HG02973 (cell line): ENCODE data around the gene TSLP.

Experiments used
- ATAC-seq: cut with Tn5 transposase; IDR thresholded peaks from one replicate; pipeline ENCODE4 v1.9.1; 2021; ENCODE audit warnings: moderate library complexity; ENCODE audit not compliant: unreplicated experiment

TSLP gene

DNA sequence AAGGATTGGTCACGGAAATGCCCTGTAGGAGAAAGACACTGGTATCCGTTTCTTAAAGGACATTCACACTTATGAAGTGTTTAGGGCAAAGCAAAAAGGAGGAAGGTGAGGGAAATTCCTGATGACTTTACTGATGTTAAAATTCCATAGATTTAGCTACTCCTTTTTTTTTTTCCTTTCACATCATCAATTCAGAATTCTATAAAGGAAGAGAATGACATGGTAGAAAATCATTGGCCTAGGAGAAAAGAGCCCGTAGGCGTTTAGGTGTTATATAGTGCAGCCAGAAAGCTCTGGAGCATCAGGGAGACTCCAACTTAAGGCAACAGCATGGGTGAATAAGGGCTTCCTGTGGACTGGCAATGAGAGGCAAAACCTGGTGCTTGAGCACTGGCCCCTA is at the start of gene TSLP:
Gene TSLP (plus strand): TSS at position 301 of the 400 bp plus-strand sequence. CDS start 178 bp downstream, outside the sequence.
- ATAC-seq, result no peak

DNA sequence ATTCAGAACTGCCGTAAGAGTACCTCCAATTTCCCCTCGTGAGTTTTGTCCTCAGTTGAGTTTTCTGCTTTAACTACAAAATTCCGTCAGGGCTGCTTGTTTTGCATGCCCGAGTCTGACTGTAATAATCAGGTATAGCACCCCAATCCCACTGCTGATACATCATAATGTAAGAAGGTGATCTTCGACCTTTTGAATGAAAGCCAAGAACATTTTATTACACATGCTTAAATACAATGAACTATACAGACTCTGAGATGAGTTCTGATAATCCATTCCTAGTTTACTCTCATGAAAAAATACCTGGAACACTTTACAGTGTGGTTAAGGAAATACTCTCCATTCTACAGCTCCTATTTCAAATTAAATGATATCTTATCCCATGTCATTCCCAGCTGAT is 49.2 kb upstream of the TSLP start:
- no peak for ATAC-seq

DNA sequence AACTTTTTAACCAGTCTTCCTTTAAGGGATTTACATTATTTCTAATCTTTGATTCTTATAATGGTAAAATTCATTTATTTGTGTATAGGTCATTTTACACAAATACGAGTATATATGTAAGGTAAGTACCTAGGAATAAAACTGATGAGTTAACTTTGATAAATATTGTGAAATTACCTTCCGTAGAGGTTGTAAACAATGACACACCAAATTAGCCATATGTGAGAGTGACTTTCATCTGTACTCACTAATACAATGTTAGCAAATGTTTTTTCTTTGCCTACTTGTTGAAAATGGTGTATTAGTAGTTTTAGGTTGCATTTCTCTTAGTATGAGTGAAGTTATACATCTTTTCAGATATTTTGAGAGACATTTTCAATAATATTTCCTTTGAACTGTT is 42.6 kb upstream of the TSLP start:
- no peak for ATAC-seq

DNA sequence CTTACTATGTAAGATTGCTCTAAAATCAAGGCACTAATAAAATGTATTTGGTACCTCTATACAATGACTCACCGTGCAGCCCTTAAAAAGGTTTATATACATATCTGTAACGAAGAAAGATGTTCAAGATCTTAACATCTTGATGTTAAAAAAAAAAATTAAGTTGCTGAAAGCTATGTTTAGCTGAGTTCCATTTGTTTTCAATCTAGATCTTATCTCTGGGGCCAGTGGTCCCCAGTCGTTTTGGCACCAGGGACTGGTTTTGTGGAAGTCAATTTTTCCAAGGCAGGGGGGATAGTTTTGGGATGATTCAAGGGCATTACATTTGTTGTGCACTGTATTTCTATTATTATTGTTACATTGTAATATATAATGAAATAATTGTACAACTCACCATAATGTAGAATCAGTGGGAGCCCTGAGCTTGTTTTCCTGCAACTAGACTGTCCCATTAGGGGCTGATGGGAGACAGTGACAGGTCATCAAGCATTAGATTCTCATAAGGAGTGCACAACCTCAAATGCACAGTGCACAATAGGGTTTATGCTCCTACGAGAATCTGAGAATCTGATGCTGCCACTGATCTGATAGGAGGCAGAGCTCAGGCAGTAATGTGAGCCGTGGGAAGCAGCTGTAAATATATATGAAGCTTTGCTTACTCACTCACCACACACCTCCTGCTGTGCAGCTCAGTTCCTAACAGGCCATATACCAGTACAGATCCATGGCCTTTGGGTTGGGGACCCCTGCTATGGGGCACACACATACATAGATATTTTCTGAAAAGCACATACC is 27.6 kb upstream of the TSLP start:
- no peak for ATAC-seq

DNA sequence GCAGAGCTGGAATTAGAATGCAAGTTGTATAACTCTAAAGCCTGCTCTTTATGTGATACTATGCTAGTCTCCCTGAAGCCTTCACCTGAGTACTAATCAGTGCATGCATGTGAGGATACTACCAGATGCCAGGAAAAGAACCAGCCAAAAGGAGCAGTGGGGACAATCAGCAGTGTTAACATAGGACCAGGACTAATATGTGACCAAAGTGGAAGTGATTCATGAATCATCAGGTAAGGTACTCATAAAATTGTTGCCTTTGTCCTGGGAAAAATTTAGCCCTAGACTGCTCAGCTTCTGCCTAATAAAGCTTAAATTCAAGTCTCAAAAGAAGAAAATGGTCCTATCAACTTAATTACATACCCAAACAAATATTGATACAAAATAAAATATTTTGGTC is 13.4 kb upstream of the TSLP start:
- no peak for ATAC-seq

DNA sequence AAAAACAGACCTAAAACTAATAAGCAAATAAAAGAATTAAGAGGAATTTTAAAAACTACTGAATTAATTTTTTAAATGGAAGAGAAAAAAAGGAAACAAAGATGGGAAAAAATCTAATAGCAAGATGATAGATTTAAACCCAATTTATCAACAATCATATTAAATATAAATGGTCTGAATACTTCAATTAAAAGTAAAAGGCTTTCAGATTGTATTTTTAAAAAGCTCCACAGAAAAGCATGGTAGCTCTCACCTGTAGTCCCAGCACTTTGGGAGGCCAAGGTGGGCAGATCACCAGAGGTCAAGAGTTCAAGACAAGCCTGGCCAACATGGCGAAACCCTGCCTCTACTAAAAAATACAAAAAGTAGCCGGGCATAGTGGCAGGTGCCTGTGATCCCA is 11.3 kb upstream of the TSLP start:
- no peak for ATAC-seq

DNA sequence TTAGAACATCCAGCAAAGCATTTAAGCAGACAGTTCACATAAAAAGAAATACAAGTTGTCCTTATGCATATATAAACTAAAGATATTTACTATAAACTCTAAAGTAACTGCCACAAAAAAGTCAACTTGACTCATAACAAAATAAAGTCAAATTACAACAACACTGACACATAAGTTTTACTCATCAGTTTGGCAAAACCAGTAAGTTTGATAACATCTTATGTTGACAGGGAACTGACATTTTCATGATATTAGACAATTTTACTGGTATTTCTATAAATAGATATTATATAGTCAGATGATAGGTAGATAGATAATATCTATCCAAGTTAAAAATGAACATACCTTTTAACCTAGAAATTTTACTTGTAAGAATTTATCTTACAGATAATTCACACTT is 9.9 kb upstream of the TSLP start:
- ATAC-seq, result no peak

DNA sequence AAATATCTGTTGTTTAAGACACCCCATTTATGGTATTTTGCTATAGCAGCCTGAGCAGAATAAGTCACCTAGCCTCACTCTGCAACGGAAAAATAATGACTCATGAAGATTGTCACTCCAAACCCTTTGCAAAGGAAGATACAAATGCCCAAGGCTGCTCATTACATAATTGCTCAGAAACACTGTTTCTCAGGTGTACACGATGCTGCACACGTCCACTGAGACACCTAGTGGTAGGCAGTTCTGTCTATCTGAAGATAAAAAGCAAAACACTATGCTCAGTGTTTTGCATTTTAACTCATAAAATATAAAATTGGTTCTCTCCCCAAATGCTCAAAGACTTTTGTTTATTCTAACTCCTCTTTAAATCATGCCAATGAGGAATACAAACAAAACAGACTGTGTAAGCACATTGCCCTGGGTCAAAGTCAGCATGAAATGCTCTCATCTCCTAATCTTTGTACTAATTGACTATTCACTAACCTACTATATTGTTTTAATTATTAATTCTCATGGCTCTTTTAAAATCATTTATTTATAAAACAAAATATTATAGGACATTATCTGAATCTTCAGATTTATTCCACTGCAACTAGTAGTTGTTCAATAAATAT is 7.7 kb upstream of the TSLP start:
- ATAC-seq, result no peak

DNA sequence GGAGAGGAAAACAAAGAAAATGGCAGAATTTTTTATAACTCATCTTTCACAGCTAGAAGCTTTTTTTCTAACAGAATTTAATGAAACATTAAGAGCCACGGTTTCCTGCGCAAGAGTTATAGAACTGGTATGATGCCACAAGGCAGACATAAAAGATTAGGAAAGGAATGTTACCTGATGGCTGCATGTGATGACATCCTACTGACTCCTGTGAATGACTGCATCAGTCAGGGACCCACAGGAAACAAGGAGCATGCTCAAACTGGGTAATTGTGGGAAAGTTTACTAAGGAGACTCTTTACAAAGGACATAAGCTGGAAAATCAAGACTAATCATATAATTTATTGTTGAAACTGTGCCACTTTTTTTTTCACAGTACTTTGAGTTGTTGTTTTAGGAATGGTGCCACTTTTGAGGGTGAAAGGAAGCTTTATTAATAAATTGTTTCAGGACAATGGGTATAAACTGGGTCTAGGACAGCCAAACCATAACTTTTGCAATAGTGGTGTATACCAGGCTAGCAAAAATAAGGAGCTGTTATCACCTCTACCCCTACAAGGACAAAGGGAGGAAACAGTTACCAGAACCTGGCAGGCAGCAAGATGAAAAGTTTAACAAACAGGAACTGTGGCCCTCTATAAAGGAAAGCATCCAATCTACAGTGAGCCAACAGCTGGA is 5.1 kb upstream of the TSLP start:
- no peak for ATAC-seq

DNA sequence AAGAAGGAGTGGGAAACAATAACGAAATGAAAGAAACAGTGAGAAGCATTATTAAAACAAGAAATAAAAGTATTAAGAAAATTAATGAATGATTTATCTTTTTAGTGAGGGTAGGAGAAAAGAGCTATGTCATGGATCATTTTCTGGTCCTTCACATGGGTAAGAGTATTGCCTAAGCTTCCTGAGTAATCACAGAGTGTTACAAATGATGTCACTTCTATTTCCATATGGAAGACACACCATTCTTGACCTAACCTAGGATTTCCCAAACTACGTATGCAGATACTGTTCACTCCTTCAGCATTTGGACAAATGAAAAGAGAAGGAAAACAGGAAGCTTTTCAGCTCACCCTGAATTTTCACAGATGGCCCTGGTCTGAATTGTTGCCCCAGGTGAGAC is 3.3 kb upstream of the TSLP start:
- ATAC-seq, result no peak

DNA sequence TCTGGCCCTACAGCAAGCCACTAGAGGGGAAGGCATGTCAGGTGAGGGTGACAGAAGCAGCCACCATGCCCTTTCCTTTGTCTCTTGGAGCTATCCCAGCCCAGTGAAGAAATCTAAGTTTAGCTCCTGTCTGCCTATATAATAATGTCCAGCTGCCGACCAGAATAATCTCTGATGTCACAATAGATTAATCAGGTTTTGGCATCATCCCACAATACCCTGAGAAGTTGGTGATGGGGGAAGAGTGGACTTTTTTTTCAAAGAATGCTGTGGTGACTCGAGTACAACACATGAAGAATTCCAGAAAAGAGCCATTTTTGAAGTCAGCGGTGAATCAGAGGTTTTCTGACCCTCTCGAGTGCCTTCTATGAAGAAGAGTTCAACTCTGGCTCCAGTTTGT is 1.7 kb upstream of the TSLP start:
- ATAC-seq, result no peak

DNA sequence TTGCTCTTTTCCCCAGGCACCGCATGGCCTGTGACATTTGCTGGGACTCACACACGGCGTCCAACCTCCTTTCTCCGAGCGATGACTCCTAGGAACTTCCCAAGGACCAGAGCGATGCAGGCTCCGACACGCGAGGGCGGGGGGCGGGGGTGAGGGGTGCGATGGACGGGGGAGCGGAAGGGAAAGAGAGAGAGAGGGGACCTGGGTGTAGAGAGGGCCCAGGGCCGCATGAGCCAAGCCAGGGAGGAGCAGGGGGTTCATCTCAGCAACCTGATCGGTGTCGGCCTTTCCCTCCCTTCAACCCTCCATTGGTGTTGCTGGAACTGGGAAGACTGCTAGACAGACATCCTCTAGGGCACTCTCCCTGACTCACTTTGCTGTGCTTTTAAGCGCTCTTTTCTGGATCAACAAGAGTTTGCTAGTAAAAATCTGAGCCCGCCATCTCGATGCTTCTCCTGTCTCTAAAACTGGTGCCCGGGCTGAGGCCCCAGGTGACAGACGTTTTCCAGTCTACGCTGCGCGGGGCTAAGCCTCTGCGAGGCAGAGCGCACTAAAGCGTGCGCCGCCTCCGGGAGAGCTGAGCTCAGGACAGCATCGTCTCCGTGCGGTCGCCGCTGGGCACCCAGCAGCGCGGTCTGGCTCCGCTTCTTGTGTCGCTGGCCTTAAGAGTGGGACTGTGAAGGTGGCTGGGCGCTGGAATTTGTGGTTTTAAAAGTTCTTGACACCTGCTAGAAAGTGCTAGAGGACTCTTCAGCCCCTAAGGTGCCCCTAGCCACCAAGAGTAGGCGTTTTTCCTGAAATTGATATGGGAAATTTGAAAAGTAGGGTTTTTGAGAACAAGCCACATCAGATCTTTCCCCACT is 1.0 kb upstream of the TSLP start:
- no peak for ATAC-seq

DNA sequence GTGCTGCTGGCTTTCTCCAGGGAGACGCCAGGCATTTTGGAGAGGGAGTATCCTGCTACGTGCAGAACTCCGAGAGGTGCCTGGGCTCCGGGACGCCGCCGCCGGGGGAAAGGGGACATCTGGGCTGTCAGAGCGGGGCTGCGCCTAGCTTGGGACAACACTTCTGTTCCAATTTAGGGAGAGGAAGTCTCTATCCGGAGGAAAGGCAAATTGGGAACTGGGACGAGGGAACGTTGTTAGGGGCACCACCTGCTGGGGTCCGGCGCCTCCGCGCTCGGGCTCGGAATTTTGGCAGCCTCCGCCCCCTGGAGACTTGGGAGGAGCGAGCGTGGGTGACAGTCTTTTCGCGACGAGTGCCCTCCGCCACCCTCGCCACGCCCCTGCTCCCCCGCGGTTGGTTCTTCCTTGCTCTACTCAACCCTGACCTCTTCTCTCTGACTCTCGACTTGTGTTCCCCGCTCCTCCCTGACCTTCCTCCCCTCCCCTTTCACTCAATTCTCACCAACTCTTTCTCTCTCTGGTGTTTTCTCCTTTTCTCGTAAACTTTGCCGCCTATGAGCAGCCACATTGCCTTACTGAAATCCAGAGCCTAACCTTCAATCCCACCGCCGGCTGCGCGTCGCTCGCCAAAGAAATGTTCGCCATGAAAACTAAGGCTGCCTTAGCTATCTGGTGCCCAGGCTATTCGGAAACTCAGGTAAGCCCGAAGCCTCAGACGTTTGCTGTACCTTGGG is 1.6 kb downstream of the TSLP start:
- peak; percentile 46 for ATAC-seq

DNA sequence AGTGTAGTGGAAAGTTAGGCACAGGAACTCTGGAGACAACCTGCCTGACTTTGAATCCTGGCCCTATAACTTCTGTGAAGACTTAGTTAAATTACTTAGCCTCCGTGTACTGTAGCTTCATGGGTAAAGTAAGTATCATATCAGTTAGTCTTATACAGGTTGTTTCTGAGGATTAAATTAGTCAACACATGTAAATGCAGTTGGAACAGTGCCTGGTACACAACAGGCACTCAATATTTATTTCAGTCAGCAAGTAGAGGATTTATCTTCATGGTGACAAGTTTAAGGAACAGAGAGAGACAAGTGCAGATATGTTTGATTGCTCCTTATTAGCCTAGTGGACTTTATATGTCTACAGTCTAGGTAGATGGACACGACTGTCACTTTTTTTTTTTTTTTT is 2.7 kb downstream of the TSLP start:
- ATAC-seq, result no peak

DNA sequence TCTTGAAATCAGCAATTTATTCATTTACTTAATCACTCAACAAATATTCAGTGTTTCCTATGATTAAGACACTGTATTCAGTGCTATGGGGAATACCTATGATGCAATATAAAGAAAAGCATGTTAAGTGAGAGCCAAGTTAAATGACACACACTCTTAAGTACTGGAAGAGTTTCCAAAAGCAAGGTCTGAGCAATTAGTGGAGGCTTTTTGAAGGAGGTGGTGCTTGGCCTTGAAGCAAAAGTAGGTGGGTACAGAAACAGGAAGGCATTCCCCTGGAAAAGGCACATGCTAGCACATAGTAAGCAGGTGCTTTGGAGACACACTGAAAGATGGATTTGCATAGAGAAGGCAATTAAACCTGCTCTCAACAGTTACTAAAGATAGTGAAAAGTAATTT is 4.0 kb downstream of the TSLP start:
- no peak for ATAC-seq

DNA sequence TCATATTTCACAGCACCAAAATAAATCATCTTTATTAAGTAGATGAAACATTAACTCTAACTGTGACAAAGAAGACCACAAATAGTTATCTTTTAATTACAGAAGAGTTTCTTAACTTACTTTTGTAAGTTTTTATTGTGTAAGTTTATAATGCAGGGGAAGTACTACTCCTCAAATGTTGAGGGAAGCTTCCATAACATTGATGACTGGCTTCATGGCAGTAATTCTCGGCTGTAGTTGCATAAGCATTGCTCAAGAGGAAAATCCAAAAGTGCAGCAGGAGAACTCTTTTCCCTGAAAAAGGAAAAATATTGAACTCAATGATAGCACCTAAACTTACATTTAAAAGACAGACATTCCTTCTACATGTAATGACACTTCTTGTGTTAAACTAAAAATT is 4.6 kb downstream of the TSLP start:
- ATAC-seq, result no peak

DNA sequence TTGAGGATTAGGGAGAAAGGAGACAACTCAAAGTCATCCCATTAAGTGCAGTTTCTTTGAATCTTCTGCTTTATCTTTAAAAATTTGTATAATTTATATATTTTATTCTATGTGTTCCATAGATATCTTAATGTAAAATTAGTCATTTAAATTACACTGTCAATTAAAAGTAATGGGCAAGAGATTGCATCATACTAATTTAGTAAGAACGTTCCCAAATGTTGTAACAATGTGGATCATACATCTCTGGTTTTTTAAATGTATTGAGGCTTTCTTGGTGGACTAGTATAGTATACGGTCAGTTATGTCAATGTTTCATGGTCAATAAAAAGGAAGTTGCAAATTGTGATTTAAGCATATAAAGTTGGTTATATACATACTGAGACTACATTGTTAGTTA is 6.2 kb downstream of the TSLP start:
- ATAC-seq, result no peak

DNA sequence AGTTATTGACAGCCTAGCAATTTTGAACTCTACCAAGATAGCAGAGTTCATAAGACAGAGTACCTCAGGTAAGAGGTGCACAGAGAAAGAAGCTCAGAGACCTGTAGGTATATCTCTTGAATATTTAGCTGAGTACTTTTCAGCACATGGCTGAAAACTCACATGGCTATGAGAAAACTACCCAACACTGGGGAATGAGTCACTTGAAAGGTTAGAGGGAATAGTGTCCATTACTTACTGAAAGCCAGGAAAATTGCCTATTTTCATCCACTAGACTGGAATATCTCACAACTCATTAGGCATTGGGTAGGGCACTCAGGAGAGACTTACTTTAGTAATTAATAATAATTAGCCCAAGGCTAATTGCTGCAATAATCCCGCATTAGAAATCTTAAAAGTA is 8.3 kb downstream of the TSLP start:
- no peak for ATAC-seq

DNA sequence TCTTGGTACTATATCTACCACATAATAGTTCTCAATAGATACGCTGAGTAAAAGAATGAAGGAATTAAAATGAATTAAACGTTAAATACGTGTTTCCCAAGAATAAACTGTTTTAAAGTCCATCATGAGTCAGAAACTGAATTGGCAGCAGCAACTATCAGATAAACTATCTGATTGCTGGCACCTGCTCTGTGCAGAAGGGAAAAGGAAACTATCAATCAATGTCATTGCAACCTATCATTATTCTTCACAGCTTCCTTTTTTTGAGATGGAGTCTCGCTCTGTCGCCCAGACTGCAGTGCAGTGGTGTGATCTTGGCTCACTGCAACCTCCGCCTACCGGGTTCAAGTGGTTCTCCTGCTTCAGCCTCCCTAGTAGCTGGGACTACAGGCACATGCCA is 11.8 kb downstream of the TSLP start:
- ATAC-seq, result no peak

DNA sequence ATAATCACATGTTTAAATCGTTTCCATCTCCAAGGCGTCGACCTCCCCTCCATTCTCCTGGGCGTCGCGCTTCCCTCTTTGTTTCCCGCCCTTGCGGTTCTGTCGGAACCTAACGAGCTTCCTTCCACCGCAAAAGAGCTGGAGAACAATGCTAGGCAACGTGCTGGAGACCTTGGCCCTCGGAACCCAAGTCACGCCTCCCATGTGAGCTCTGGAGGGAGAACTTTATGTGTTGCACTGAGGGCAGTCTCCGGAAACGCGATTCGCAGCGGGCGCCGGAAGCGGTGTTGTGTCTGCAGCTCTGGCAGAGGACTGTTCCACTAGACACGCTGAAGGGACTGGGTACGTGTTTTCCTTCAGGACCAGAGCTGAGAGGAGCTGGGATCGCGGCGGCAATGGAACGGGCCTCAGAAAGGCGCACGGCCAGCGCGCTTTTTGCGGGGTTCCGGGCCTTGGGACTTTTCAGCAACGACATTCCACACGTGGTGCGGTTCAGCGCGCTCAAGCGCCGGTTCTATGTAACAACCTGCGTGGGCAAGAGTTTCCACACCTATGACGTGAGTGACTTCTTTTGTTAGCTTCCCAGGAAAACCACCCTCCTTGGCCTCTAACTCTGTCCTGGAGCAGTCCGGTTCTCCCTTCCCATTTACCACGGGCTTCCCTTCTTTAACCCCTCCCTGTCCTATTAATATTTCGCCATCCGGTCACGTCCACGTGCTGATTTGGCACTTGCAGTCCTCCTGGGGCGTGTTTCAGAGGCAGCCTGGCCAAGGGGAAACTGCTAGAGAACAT is 20.7 kb downstream of the TSLP start, which contains the start of gene WDR36:
Gene WDR36 (plus strand): TSS at position 287 of the 792 bp plus-strand sequence. CDS start 109 bp downstream, at position 396.
- peak; percentile 87 for ATAC-seq
